ENCODE data around the gene SORCS2.

DNA sequence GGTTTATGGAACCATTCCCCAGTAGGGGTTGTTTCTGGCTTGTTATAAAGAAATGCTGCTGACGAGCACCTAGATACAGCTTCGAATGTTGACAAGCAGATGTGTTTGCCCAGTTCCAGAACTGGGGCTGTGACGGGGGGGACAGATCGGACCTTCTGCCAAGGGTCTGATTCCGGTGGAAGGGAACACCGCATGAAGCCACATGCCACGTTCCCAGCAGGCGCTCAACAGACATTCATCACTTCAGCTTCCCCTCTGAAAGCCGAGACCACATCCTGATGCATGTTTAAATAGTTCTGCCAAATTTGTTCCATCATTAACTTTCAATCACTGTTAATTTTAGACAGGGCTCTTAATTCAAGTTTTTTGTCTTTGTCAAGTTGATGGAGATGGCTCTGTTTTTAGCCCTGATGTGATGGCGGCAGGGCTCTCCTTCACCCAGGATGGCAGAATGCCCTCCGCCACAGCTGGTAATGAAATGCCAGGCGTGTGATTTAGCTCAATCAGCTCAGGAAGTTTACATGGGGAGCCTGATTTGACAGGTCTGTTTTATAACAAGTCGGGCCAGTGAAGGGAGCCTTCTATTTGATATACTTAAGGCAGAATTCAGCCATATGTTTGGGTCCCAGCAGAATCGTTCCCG is 185.0 kb downstream of the SORCS2 start:
- TF ChIP-seq CTCF (conservative IDR thresholded peaks at IDR 0.05; ENCODE audit: low read length): no peak
- no peak for TF ChIP-seq EZH2phosphoT487 (IDR thresholded peaks at IDR 0.05; ENCODE audit: borderline replicate concordance, low read depth, low read length)

Measured in OCI-LY7 (cell line).